Myometrial cell (primary cell): ENCODE data around the gene SHISA8. TPM values are rescaled to one million over a fixed set of nuclear protein-coding genes. Genes with fewer than 3 reads are reported as not detected.

Experiments
- total RNA-seq: library from RNA; depleted of rRNA; stranded (reverse); fragments of >200 nt; gene quantifications from 2 replicates; pipeline ENCODE4 v1.2.3, GENCODE V29; 2015

Gene SHISA8
- total RNA-seq = not detected in 2 replicates

GRCh38 chr22:41915035-41915785, at the start of gene SHISA8:
Gene SHISA8 (minus strand): TSS chr22:41915074. CDS start chr22:41914667, 407 bp downstream.

GRCh38 chr22:41951898-41952474, 37.1 kb upstream of the SHISA8 start, which contains the start of gene SMIM45:
Gene SMIM45 (plus strand): TSS chr22:41952150.

GRCh38 chr22:41946629-41947423, 32.0 kb upstream of the SHISA8 start, which contains the start of gene CENPM:
Gene CENPM (minus strand): TSS chr22:41947152. CDS start chr22:41947076, 76 bp downstream.

Other genes starting within 250 kb of the SHISA8 start
- 139 and 170 TPM in 2 replicates for gene SNU13, start 226.2 kb downstream of the SHISA8 start, total RNA-seq
- 4.6 and 8.6 TPM in 2 replicates for gene MEI1, start 215.6 kb downstream of the SHISA8 start, total RNA-seq
- 12.8 and 13.3 TPM in 2 replicates for gene CCDC134, start 114.4 kb downstream of the SHISA8 start, total RNA-seq
- gene SREBF2, start 82.0 kb downstream of the SHISA8 start, total RNA-seq = 72.4 and 74.4 TPM in 2 replicates
- gene TNFRSF13C, start 11.7 kb upstream of the SHISA8 start, total RNA-seq = 0.18 TPM in 1 of 2 replicates, not detected in the other
- gene CENPM, start 32.1 kb upstream of the SHISA8 start, total RNA-seq = 43.1 and 43.8 TPM in 2 replicates
- gene SEPTIN3, start 54.4 kb upstream of the SHISA8 start, total RNA-seq = under 0.01 TPM in 1 of 2 replicates, not detected in the other
- 0.18 TPM in 1 of 2 replicates, not detected in the other for gene WBP2NL, start 83.7 kb upstream of the SHISA8 start, total RNA-seq
- gene NAGA, start 155.7 kb upstream of the SHISA8 start, total RNA-seq = 55.3 and 63.1 TPM in 2 replicates
- gene PHETA2, start 159.2 kb upstream of the SHISA8 start, total RNA-seq = 27.5 and 29.4 TPM in 2 replicates
- gene SMDT1, start 164.6 kb upstream of the SHISA8 start, total RNA-seq = 4.6 and 6.0 TPM in 2 replicates
- gene NDUFA6, start 175.7 kb upstream of the SHISA8 start, total RNA-seq = 70.2 and 84.5 TPM in 2 replicates
- gene CYP2D6, start 215.7 kb upstream of the SHISA8 start, total RNA-seq = not detected in 2 replicates